A549 (cell line): ENCODE data around the gene SYNPR. TPM values are rescaled to one million over a fixed set of nuclear protein-coding genes. Genes with fewer than 3 reads are reported as not detected.
A peak's percentile ranks its signal among the peaks of the same experiment; 100 is the strongest.

Source experiments
- ATAC-seq, 2 experiments: fragments of 200-7000 bp in 1 of 2; fragments of >200 bp in 1 of 2; cut with Nextera tagmentation in 1 of 2; cut with Tn5 transposase in 1 of 2; 3 replicates each; pipeline versions ENCODE4 v1.8.0 to v1.9.1; 2018 to 2020; ENCODE audit warnings: mild to moderate bottlenecking in 1 of 2, moderate library complexity in 1 of 2
- CTCF ChIA-PET: fragments of 300-600 bp; sonication (Branson Sonifier 250); formaldehyde crosslinking; extraction: SDS; loops from one replicate; lab custom pipeline; 2021; ENCODE audit warnings: antibody characterized with exemption, inconsistent platforms; lab: Yijun Ruan, JAX
- POLR2A ChIA-PET: fragments of 350-600 bp; formaldehyde crosslinking; extraction: SDS; loops from one replicate; lab custom pipeline; 2021; ENCODE audit warnings: antibody characterized with exemption, inconsistent platforms; lab: Yijun Ruan, JAX
- DNase-seq, 2 experiments: peaks; one replicate each; pipeline versions ENCODE4 v3.0.0 to v3.0.0-alpha.2; 2011 to 2016; ENCODE audit warnings: low read depth in 1 of 2, low spot score in 1 of 2
- FAIRE-seq: peaks from 2 replicates; lab custom pipeline; 2011; peaks lifted over from hg19 to GRCh38; lab: Jason Lieb, UNC
- H3K27ac ChIP-seq, 2 experiments: fragments of >200 bp; sonication (Bioruptor Twin); formaldehyde crosslinking; 3 replicates each; pipeline ENCODE4 v1.5.1; 2016 to 2017
- H3K4me1 ChIP-seq: fragments of >200 bp; sonication (Bioruptor Twin); formaldehyde crosslinking; 3 replicates; pipeline ENCODE4 v1.6.1; 2016
- H3K4me2 ChIP-seq: fragments of >200 bp; sonication (Bioruptor Twin); formaldehyde crosslinking; 3 replicates; pipeline ENCODE4 v1.6.1; 2016
- H3K4me3 ChIP-seq: fragments of >200 bp; sonication (Bioruptor Twin); formaldehyde crosslinking; 3 replicates; pipeline ENCODE4 v1.5.1; 2016
- H3K9me3 ChIP-seq: fragments of >200 bp; sonication (Bioruptor Twin); formaldehyde crosslinking; 3 replicates; pipeline ENCODE4 v1.6.1; 2016
- BHLHE40 ChIP-seq: IDR thresholded peaks from 2 replicates; pipeline ENCODE4 v1.6.1; 2012; ENCODE audit warnings: low read depth, low read length, inconsistent platforms
- CBX2 ChIP-seq: fragments of 200-600 bp; sonication (generic); IDR thresholded peaks from 2 replicates; pipeline ENCODE4 v1.6.1; 2016; ENCODE audit warnings: low read depth, mild to moderate bottlenecking, borderline replicate concordance
- CHD2 ChIP-seq: fragments of 150-350 bp; IDR thresholded peaks from 2 replicates; pipeline ENCODE4 v1.6.1; 2014; ENCODE audit warnings: low read length; ENCODE audit not compliant: partially characterized antibody
- EHF ChIP-seq: fragments of 250-450 bp; sonication (Bioruptor Pico); IDR thresholded peaks from 2 replicates; pipeline ENCODE4 v1.5.0; 2020; ENCODE audit warnings: mild to moderate bottlenecking
- EHMT2 ChIP-seq: fragments of 200-600 bp; sonication (generic); IDR thresholded peaks from 2 replicates; pipeline ENCODE4 v1.6.1; 2016; ENCODE audit warnings: antibody characterized with exemption, low read depth, mild to moderate bottlenecking, moderate library complexity
- FOSB ChIP-seq: fragments of 250-450 bp; sonication (Bioruptor Pico); IDR thresholded peaks from 2 replicates; pipeline ENCODE4 v1.5.0; 2020; ENCODE audit warnings: mild to moderate bottlenecking, moderate library complexity
- HDAC2 ChIP-seq: fragments of 200-600 bp; sonication (generic); IDR thresholded peaks from 2 replicates; pipeline ENCODE4 v1.6.1; 2016
- HEYL ChIP-seq: fragments of 250-450 bp; sonication (Bioruptor Pico); IDR thresholded peaks from 2 replicates; pipeline ENCODE4 v1.8.0; 2021; ENCODE audit warnings: mild to moderate bottlenecking, moderate library complexity
- HOXB13 ChIP-seq: fragments of 250-450 bp; sonication (Bioruptor Pico); IDR thresholded peaks from 2 replicates; pipeline ENCODE4 v1.5.0; 2020; ENCODE audit warnings: low read depth, mild to moderate bottlenecking, moderate library complexity
- HOXB5 ChIP-seq: fragments of 250-450 bp; sonication (Bioruptor Pico); IDR thresholded peaks from 2 replicates; pipeline ENCODE4 v1.5.0; 2020; ENCODE audit warnings: mild to moderate bottlenecking, moderate library complexity
- JUN ChIP-seq, 2 experiments: fragments of >200 bp; sonication (Bioruptor Twin); formaldehyde crosslinking; IDR thresholded peaks; 2 replicates in 1 of 2; 3 replicates in 1 of 2; pipeline ENCODE4 v1.6.1; 2016 to 2017
- JUNB ChIP-seq: fragments of >200 bp; sonication (Bioruptor Twin); formaldehyde crosslinking; IDR thresholded peaks from 2 replicates; pipeline ENCODE4 v1.6.1; 2016
- MAFK ChIP-seq: fragments of 450-650 bp; IDR thresholded peaks from 2 replicates; pipeline ENCODE4 v1.6.1; 2014; ENCODE audit not compliant: partially characterized antibody
- NPAS2 ChIP-seq: fragments of 250-450 bp; sonication (Bioruptor Pico); IDR thresholded peaks from 2 replicates; pipeline ENCODE4 v1.8.0; 2022; ENCODE audit warnings: mild to moderate bottlenecking, moderate library complexity, borderline replicate concordance
- POLR2AphosphoS2 ChIP-seq: conservative IDR thresholded peaks from 2 replicates; pipeline ENCODE4 v1.6.1; 2012; ENCODE audit warnings: low read length, improper control_type of control experiment, inconsistent platforms
- RARB ChIP-seq: fragments of 250-450 bp; sonication (Bioruptor Pico); IDR thresholded peaks from 2 replicates; pipeline ENCODE4 v1.8.0; 2021; ENCODE audit warnings: mild to moderate bottlenecking, moderate library complexity
- RCOR1 ChIP-seq: fragments of 150-350 bp; IDR thresholded peaks from 2 replicates; pipeline ENCODE4 v1.6.1; 2014; ENCODE audit warnings: antibody characterized with exemption, low read length, low read depth
- RFX5 ChIP-seq: fragments of 450-650 bp; IDR thresholded peaks from 2 replicates; pipeline ENCODE4 v1.7.1; 2014; ENCODE audit warnings: antibody characterized with exemption, mild to moderate bottlenecking, moderate library complexity
- RNF2 ChIP-seq: fragments of 200-600 bp; sonication (generic); IDR thresholded peaks from 2 replicates; pipeline ENCODE4 v1.6.1; 2016; ENCODE audit warnings: low read depth, mild to moderate bottlenecking, antibody characterized with exemption, moderate library complexity, borderline replicate concordance
- TFCP2L1 ChIP-seq: fragments of 250-450 bp; sonication (Bioruptor Pico); IDR thresholded peaks from 2 replicates; pipeline ENCODE4 v1.5.0; 2021; ENCODE audit warnings: mild to moderate bottlenecking
- WGBS: methylation state at CpG from one replicate; pipeline ENCODE4 v1.1.6; 2017; ENCODE audit errors: missing lambda C conversion rate; 5-methylcytosine and 5-hydroxymethylcytosine counted together
- polyA plus RNA-seq, 4 experiments: library from polyadenylated mRNA; depleted of rRNA in 3 of 4; stranded (reverse); fragments of >200 nt; fragmentation: RNase III in 1 of 4; extraction: RNeasy Plus Mini Kit Qiagen cat#74134 plus additional on column Dnase treatment in 1 of 4; gene quantifications; 2 replicates in 3 of 4; 3 replicates in 1 of 4; pipeline ENCODE4 v1.2.3, GENCODE V29; 2011 to 2017
- TF ChIP-seq, protein P1 (sequence below): fragments of >200 bp; sonication (Bioruptor Twin); formaldehyde crosslinking; IDR thresholded peaks from 3 replicates; pipeline ENCODE4 v1.6.1; 2016
- TF ChIP-seq, protein P2 (sequence below): IDR thresholded peaks from 2 replicates; pipeline ENCODE4 v1.6.1; 2012; ENCODE audit warnings: low read depth, borderline replicate concordance

Gene SYNPR
- polyA plus RNA-seq, 2 of the 4 experiments (the other 2 are of a cell fraction), result not detected

DNA sequence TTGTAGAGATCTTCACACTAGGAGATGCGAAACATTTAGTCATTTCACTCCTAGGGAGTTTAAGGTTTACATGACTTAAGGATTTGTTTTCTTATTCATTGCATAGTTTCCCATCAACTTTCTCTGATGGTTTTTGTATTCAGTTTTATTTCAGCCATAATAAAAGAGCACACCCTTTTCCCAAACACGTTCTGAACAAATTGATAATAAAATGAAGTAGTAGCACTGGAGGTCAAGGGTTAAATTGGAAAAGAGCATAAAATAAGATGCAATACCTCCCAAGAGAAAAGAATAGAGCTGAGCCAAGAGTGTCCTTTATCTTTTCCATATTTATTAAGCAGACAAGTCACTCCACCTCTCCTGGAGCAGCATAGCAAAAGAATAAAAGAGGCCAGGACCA is 104.9 kb downstream of the SYNPR start:
- DNase-seq, result no peak
- TF ChIP-seq RNF2 (no peak), MAFK (no peak), CHD2 (no peak), RARB (CRISPR knock-in tag) (no peak), FOSB (no peak), HDAC2 (no peak), RFX5 (no peak), EHMT2 (no peak), CBX2 (no peak), EHF (CRISPR knock-in tag) (no peak), RCOR1 (no peak), TFCP2L1 (CRISPR knock-in tag) (no peak), HOXB5 (CRISPR knock-in tag) (no peak), HEYL (CRISPR knock-in tag) (no peak), JUNB (no peak)
- TF ChIP-seq, protein P1, sequence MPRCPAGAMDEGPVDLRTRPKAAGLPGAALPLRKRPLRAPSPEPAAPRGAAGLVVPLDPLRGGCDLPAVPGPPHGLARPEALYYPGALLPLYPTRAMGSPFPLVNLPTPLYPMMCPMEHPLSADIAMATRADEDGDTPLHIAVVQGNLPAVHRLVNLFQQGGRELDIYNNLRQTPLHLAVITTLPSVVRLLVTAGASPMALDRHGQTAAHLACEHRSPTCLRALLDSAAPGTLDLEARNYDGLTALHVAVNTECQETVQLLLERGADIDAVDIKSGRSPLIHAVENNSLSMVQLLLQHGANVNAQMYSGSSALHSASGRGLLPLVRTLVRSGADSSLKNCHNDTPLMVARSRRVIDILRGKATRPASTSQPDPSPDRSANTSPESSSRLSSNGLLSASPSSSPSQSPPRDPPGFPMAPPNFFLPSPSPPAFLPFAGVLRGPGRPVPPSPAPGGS, result no peak
- TF ChIP-seq, protein P2, sequence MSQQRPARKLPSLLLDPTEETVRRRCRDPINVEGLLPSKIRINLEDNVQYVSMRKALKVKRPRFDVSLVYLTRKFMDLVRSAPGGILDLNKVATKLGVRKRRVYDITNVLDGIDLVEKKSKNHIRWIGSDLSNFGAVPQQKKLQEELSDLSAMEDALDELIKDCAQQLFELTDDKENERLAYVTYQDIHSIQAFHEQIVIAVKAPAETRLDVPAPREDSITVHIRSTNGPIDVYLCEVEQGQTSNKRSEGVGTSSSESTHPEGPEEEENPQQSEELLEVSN, result no peak
- Histone ChIP-seq H3K9me3 (no peaks in the 10 kb centered on the region), H3K4me2 (no peak overlapping the region), H3K4me1 (no peaks in the 10 kb centered on the region), H3K27ac (no peak overlapping the region), H3K4me3 (no peak overlapping the region)
- no peak for FAIRE-seq
- WGBS, result 2% methylated on average over 2 of the region's 2 CpGs
- CTCF ChIA-PET, result interaction anchor here (1.2 kb wide), 1 partner anchor 34 kb away, joined by 3 read pairs; no protein-coding TSS in a partner anchor
- POLR2A ChIA-PET, result no interaction called here
- ATAC-seq, result no peak

DNA sequence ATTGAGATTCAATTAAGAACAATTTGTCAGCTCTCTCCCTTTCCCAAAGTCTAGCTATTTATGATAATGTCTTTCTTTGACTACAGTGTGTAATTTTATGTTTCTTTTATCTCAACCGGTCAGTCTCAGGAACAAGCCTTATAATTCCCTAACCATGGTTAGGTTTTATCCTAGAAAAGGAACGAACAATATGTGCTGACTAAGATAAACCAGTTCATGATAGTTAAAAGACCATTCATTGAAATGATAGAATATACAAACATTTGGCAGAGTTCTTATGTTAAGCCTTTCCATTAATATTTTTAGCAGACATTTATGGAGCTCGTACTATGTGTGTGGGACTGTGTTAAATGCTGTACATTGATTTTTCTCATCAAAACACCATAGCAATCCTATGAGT is 106.3 kb downstream of the SYNPR start:
- FAIRE-seq, result no peak
- Histone ChIP-seq H3K9me3 (no peaks in the 10 kb centered on the region), H3K4me3 (no peak overlapping the region), H3K4me2 (no peak overlapping the region), H3K4me1 (no peaks in the 10 kb centered on the region), H3K27ac (no peak overlapping the region)
- no peak for ATAC-seq
- TF ChIP-seq MAFK (peak; percentile 39), NPAS2 (CRISPR knock-in tag) (no peak)
- 20% methylated on average over 3 of the region's 3 CpGs for WGBS
- ChIA-PET CTCF (interaction anchor here (0.9 to 1.2 kb wide), 2 partner anchors 14 to 748 kb away, joined by 3 to 4 read pairs; no protein-coding TSS in a partner anchor), POLR2A (no interaction called here)
- no peak for DNase-seq

DNA sequence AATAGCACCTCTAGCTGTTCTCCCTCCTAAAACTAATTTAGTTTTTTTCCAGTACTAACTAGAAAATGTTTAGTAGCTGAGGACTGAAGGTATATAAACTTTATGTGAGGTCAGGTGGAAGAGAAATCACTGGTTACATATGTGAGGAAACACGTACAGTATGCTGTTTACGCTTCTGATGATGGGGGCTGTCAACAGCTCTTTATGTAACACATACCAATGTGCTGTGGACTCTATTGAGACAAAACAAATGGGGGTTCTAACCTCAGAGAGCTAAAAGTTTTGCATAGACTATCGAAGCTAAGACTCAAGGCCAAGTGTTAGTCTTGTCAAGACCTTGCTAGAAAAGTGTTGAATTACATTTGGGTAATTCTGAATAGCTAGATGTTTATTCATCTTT is 107.5 kb downstream of the SYNPR start:
- no peaks in the 10 kb centered on the region for H3K9me3 ChIP-seq
- FAIRE-seq, result no peak
- H3K4me1 ChIP-seq, result no peaks in the 10 kb centered on the region
- H3K27ac ChIP-seq, result no peak overlapping the region
- no peak overlapping the region for H3K4me2 ChIP-seq
- CTCF ChIA-PET, result interaction anchor here (0.9 kb wide), 1 partner anchor 719 kb away, joined by 3 read pairs; no protein-coding TSS in a partner anchor
- 13% methylated on average over 3 of the region's 3 CpGs for WGBS
- no peak for ATAC-seq
- no peak overlapping the region for H3K4me3 ChIP-seq
- no peak for DNase-seq
- TF ChIP-seq HOXB13 (CRISPR knock-in tag), result no peak
- no peak for TF ChIP-seq POLR2AphosphoS2
- TF ChIP-seq TFCP2L1 (CRISPR knock-in tag), result no peak
- TF ChIP-seq BHLHE40, result no peak
- TF ChIP-seq HEYL (CRISPR knock-in tag), result no peak
- TF ChIP-seq, protein P1, result no peak
- no peak for TF ChIP-seq JUN (IDR thresholded peaks at IDR 0.05)
- POLR2A ChIA-PET, result no interaction called here
